DMS 273 (cell line): ENCODE results near the gene LSG1.
"Not testable (repeated sequence)": the region's sequence is repeated elsewhere in the genome, so short reads cannot be mapped to it uniquely, and the experiment has no call there.

ENCODE experiments used
- DNase-seq: peaks from one replicate; lab custom pipeline; 2025; ENCODE audit not compliant: unreplicated experiment; lab: John Stamatoyannopoulos, UW

Gene LSG1

DNA sequence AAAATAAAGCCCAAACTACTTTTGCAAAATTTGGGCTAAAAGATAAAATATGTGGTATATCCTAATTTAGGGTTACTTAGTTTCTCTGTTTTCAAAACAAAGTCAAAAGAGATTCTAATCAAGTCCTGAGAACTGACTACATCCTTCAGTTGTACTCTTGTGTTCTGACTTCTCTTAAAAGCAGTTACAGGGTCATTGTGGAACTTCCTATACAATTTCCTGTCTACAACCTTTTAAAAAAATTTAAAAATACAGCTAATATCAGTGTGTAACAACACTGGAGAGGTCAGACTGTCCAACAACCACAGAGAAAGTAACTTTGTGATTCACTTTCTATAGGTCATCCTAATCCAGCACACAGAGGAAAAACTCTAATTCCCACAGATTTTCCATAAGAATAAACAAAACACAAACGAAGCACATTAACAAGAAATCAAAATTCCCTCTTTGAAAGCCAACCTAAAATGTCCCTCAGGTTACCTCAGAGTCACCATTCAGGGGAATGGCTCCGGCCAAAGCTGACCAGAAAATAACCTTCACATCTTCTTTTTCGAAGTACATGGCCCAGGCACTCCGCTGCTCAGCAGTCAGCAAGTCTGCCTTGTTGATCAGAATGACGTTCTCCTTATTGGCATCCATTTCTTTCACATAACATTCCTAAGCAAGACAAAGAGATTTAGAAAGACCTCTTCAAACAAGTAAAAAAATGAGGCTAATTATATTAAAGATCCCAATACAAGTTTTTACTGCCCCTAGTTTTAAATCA lies 13.3 kb downstream of the LSG1 start:
- no peak for DNase-seq

DNA sequence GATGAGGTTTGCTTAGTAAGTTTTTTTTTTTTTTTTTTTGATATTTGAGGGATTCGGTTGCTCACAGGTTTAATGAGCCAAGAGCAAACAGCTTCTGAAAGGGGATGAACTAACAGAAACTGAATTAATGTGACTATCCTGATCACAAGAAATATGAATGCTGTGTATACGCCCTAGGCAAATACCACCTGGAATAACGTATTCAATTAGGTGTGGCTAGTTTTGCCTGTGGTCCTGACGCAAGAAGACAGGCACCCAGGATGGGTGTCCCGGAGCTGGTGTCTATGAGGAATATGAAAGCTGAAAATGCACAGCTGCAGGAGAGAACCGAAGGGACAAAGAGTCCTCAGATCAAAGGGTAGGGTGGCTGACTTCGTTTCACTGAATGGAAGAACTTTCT lies 14.6 kb downstream of the LSG1 start:
- DNase-seq, result no peak

DNA sequence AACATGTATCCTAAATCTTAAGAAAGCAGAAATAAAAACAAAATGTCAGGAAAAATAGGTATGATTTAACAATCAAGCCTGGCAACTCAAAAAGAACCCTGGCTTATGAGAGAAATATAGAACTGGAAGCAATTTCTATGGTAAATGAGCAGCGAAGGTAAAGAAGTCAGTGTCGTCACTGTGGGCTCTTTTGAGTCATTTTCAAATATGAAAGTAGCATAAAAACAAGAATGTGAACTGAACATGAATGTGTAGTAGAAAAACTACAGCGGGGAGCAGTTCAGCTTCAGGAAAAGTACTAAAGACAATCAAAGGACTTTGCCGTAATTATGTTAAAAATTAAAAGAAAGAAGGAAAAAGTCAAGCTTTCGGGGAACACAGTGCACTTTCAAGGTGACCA lies 17.5 kb downstream of the LSG1 start:
- no peak for DNase-seq

DNA sequence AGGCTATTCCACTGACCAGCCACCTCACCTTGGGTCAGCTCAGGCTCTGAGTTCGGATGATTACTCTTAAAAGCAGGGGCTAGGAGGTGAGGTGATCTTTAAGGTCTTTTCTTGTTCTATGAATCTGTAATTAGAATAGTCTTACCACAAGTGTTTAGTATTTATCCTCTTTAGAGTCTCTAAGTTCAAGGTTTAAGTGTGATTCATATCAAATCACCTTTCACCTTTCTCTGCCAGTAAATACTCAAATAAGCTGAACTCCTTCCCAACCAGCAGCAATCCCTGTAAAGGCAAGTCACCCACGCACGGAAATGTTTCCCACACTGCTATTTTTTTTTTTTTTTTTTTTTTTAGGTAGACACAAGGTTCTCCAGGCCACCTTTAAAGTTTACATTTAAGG lies 24.2 kb downstream of the LSG1 start:
- no peak for DNase-seq

DNA sequence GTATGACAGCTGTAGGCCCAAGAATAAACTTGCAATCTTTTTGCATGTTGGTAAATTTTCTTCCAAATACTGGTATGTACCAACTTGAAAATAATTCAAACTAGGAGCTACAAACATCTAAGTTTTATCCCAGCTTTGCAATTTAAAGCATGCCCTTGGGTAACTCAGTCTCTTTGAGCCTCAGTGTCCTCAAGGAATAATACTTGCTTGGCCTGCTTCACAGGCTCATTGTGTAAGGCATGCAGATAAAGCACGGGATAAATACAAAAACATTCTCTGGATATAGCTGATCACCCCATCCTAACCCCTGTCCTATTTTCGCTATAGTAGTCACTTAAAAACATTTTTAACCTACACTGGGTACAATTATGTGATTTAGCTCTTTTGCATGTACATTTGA lies 29.2 kb downstream of the LSG1 start:
- no peak for DNase-seq

DNA sequence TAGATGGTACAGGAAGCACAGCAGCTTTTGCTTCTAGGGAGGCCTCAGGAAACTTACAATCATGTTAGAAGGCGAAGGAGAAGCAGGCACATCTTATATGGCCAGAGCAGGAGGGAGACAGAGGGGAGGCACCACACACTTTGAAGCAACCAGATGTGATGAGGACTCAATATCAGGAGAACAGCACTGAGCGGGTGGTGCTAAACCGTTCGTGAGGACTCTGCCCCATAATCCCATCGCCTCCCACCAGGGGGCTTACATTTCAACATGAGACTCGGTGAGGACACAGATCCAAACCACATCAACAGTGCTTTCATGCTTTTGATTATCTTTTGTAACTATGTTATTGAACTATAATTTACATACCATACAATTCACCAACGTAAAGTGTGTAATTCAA lies 31.2 kb downstream of the LSG1 start:
- peak; percentile 78 for DNase-seq

DNA sequence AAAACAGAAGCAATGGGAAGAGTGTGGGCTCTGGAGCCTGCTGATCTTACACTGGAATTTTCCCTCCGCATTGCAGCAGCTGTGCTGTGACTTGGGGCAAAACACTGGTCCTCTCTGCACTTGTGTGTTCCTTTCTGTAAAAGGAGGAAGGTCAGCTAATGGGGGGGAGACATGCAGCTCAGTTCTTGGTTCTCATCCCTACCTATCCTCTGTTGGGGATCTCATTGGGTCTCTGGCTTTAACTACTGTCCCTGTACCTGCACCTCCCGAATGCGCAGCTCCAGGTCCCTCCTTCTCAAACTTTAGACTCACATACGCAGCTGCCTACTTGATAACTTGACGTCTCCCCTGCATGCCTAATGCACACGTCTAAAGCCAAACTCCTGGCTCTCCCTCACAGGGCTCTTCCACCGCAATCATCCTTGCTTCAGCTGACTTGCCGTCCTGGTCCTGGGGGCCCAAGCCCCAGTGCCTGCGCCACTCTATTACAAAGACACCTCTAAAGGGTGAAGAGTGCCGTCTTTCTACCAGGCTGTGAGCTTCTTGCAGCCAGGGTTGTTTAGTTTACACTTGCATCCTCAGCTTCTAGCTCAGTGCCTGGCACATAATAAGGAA lies 32.9 kb downstream of the LSG1 start:
- DNase-seq, result no peak

DNA sequence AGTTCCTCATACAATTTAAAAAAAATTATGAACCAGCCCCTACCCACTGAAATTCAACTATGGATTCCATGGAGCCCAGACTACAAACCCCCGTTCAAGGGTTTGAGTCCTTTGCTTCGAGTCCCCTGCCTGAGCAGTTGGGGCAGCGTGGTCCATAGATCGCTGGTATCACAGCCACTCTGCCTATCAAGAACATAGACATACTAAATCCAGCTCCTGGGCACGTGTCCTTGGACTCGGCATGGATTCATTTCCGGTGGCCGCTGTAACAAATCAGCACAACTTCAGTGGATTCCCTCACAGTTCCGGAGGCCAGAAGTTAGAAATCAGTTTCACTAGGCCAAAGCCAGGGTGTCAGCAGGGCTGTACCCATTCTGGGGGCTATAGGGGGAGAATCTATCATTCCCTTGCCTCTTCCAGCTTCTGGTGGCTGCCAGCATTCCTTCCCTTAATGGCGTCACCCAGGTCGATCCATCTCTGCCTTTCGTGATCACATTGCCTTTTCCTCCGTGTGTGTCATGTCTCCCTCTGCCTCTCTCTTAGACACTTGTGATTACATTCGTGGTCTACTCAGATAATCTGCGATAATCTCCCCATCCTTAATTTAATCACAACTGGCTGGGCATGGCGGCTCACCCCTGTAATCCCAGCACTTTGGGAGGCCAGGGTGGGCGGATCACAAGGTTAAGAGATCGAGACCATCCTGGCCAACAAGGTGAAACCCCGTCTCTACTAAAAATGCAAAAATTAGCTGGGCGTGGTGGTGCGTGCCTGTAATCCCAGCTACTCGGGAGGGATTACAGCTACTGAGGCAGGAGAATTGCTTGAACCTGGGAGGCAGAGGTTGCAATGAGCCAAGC lies 34.2 kb downstream of the LSG1 start:
- no peak for DNase-seq

DNA sequence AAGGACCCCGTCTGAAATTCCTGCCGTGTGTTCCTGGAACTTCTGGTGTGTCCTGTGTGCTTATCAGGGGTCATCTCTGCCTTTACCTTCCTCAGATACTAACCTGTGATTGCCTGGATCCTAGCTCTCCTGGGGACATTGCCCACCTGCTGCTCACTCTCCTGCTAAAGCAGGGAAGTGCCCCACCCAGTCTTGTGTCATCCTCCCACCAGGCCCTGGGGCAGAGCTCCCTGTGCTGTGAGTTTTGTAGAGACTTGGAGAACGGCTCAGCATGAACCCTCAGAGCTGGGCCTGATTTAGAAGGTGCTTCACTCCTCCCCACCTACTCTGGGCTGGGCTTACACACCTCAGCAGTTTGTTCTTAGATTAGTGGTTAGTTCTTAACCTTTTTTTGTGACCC lies 34.9 kb downstream of the LSG1 start:
- no peak for DNase-seq

DNA sequence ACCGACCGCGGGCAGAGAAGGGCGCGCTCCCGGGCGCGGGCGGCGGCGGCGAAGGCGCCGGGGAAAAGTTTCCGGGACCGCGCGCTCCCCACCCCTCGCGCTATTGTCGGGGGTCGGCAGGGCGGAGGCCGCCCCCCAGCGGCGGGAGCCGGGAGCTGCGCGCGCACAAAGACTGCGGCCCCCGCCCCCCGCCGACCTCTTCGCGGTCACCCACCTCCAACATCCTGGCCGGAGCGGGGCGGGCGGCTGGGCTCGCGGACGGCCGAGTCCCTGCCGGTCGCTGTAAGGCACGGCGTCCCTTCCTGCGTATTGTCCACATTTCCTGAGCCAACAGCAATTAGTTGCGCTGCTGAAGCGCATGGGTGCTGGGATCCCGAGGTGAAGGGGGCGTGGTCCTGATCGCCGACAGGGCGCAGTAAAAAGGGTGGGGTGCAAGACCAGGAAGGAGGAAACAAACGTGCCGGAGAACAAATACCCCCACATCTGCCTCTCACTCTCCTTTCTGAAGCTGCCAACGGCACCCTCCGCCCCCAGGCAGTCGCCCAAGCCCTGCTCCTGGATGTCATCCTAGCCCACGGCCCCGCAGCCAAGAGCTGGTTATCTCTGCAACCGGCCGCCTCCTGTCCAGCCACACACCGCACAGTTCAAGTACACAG lies 38.5 kb downstream of the LSG1 start, which contains the start of gene TMEM44:
Gene TMEM44, minus strand, starts transcription at position 71 of the 656 bp plus-strand sequence. CDS start 204 bp downstream, outside the sequence.
- peak; percentile 95 for DNase-seq

DNA sequence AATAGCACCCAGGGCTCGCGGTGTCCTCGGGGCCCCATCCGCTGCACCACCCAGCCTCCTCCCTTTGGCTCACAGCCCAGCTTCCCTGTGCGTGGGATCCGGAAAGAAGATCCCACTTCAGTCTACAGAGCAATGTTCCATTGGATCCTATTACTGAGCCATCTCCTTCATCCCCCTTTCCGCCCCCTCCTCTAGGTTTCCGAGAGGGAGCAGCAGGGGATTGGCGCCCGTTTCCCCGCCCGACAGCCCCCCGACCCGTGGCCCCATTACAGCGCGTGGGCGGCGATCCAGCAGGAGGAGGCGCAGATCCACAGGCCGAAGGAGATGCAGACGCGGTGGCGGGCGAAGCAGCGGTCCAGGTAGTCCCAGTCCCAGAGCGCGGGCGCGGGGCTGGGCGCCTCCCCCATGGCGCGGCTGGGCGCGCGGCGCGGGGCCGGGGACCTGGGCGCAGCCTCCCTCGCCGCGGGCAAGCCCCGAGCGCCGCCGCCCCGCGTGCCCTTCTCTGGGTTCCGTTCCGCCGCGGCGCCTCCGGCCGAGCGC lies 39.1 kb downstream of the LSG1 start:
- no peak for DNase-seq

DNA sequence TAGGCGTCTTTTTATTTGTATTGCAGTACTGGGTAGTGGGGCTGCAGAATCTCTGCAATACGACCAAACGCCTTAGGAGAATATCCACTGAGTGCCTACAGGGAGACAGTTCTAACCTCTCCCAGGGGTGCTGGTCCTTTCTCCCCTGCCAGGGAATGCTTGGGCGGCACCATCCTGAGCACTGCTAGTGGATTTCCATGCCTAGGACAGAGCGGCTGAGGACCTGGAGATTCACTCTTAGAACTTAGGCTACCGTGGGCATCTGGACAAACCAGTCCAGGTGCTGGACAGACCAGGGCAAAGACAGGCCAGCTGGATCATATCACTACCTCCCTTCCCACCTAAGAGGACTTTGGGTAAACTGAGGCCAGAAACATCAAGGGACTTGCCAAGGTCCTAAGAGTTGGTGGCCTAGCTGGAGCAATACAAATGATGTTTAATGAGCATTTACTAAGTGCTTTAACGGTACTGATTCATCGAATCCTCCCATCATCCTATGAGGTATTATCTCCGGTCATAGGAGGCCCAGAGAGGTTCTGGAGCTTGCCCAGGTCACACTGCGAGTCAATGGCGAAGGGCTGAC lies 39.7 kb downstream of the LSG1 start:
- DNase-seq, result no peak

DNA sequence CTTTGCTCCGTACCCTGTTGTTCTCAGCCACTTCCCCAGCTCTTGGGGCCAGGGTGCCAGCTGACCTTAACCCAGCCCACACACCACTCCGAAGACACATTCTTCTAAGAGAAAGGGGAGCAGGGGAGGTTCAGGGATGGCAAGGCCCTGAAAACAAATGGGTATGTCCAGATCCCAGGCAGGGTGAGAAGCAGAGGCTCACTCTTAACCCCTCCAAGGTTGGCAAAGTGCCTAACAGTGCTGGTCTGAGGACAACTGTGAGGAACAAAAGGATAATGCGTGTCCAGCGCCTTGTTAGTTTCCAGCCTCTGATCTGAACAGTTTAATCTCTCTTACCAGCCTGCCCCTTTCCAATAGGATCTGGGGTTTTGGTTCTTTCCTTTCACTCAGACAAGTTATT lies 40.3 kb downstream of the LSG1 start:
- DNase-seq, result peak; percentile 34

DNA sequence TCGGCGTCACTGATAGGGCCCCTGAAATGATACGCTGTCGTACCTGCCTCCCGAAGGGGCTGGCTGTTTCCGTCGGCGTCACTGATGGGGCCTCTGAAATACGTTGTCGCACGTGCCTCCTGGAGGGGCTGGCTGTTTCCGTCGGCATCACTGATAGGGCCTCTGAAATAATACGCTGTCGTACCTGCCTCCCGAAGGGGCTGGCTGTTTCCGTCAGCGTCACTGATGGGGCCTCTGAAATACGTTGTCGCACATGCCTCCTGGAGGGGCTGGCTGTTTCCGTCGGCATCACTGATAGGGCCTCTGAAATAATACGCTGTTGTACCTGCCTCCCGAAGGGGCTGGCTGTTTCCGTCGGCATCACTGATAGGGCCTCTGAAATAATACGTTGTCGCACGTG lies 41.3 kb downstream of the LSG1 start:
- not testable (repeated sequence) for DNase-seq

DNA sequence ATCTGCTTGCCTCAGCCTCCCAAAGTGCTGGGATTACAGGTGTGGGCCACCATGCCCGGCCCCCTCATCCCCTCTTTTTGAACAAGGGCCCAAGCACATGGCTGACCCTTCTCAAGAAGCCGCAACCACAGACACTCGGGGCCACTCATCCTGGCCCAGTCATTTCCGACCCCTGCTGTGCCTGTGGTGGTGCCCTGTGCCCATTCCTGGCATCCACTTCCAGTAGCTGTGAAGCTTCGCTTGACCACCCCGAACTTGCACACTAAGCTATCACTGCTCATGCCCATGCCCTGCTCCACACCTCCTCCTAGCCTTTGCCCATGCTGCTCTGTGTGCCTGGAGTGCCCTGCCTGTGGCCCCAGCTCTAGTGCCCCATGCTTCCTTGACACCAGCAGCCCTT lies 47.0 kb downstream of the LSG1 start:
- DNase-seq, result no peak

DNA sequence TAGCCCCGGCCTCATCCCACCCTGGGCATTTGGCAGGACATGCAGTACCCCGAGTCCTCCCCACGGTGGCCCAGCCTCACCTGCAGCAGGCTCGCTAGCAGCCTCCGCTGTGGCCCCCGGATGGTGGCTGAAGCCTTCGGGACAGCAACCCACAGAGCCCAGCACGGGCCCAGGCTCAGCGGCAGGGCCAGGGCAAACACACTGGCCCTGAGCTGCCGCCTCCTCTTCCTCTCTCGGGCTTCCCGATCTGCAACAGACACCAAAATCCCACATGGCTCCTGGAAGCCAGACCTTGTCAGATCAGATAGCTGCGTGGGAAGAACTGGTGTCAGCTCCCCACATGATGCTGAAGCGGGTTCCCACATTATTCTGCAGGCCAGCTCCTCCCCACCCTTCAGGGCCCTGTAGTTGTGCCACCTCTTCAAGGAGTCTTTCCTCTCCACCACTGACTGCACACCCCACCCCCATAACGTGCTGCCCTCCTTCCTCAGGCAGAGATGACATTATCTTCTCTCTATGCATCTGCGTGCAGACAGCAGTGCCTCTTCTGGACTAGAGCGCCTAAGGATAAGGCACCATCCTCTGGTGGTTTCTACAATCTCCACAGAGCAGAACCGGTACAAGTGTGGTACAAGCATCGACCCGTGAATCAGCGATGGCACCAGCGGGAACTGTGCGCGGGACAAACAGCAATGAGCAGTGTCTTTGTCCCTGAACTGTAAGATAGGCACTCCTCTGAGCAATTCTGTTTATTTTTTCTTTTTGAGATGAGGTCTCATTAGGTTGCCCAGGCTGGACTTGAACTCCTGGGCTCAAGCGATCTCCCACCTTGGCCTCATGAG lies 48.3 kb downstream of the LSG1 start:
- DNase-seq, result no peak

DNA sequence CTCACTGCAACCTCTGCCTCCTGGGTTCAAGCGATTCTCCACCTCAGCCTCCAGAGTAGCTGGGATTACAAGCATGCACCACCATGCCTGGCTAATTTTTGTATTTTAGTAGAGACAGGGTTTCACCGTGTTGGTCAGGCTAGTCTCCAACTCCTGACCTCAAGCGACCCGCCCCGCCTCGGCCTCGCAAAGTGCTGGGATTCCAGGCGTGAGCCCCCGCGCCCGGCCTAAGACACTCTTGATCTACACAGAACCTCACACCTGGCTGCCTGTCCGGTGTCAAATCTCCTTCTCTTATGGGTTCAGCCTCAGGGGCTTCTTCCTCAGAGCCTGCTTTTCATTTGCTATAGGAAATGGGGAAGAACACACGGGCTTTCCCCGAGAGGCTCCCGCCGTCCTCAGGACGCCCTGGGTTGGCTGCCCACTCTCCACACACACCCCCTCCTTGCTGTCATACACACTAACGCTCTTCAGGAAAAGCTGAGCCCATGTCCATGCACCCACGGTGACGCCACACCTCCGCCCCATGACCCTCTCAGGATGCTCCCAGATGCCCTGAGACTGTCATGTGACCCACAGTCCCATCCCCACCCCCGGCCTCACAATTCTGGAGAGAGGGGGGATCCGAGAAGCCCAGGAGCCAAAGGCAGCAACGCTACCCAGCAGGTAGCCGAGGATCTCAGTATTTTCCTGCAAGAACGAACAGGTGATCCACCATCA lies 49.2 kb downstream of the LSG1 start:
- no peak for DNase-seq

DNA sequence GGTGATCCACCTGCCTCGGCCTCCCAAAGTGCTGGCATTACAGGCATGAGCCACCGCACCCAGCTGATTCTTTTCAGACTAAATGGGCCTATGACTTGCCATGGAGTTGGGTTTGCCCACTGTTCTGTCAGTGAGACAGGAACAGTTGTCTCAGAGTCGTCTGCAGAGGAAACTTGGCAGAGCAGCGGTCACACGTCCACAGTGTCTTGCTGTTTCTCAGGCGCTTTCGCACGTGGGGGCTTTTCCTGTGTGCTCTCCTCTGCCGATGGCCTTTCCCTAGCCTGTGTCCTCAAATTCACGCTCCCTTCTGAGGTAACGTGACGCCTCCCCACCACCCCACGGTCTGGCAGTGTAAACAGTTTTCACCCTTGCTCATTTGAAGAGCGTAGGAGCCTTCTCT lies 50.0 kb downstream of the LSG1 start:
- no peak for DNase-seq

DNA sequence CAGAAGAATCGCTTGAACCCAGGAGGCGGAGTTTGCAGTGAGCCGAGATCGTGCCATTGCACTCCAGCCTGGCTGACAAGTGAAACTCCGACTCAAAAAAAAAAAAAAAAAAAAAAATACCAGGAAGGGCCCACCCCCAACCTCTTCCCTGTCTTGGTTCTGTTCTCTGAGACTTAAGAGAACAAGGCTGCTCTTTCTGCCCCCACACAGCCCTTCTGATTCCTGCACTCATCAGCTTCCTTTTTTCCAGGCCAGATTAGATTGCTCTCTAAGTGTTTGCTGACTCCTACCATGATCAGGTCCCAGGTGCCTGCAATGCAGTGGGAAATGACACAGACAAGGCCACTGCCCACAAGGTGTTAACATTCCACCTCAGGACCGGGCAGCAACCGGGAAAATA lies 51.8 kb downstream of the LSG1 start:
- no peak for DNase-seq
